ENCODE data around the gene FLRT2.

FLRT2 gene

GRCh38 chr14:85539510-85539909 is 9.6 kb downstream of the FLRT2 start:
- Histone ChIP-seq H3K9ac (ENCODE audit: low read length) (no peak overlapping the region), H3K9me3 (ENCODE audit: low read length) (no peaks in the 10 kb centered on the region), H3K4me3 (ENCODE audit: low read depth in 1 of 2, low read length in 2 of 2) (no peak overlapping the region), H3K27me3 (ENCODE audit: control insufficient read depth in 1 of 2, insufficient read depth in 2 of 2, low read length in 2 of 2) (peaks cover 0 to 2% of the 10 kb centered on the region in 2 donors), H3K4me1 (ENCODE audit: insufficient read depth, low read length) (no peaks in the 10 kb centered on the region), H3K36me3 (ENCODE audit: insufficient read depth, low read length) (no peaks in the 10 kb centered on the region), H3K27ac (ENCODE audit: low read depth, low read length) (no peak overlapping the region)

GRCh38 chr14:85542623-85543022 is 12.7 kb downstream of the FLRT2 start:
- no peak overlapping the region for H3K27ac ChIP-seq (ENCODE audit: low read depth, low read length)
- no peak overlapping the region for H3K4me3 ChIP-seq (ENCODE audit: low read depth in 1 of 2, low read length in 2 of 2)
- no peak overlapping the region for H3K9ac ChIP-seq (ENCODE audit: low read length)
- H3K27me3 ChIP-seq (ENCODE audit: control insufficient read depth in 1 of 2, insufficient read depth in 2 of 2, low read length in 2 of 2): no peaks in the 10 kb centered on the region
- H3K4me1 ChIP-seq (ENCODE audit: insufficient read depth, low read length): no peaks in the 10 kb centered on the region
- H3K9me3 ChIP-seq (ENCODE audit: low read length): no peaks in the 10 kb centered on the region
- no peaks in the 10 kb centered on the region for H3K36me3 ChIP-seq (ENCODE audit: insufficient read depth, low read length)

- Histone ChIP-seq H3K4me1 (ENCODE audit: insufficient read depth, low read length) (no peaks in the 10 kb centered on the region), H3K27me3 (ENCODE audit: control insufficient read depth in 1 of 2, insufficient read depth in 2 of 2, low read length in 2 of 2) (no peaks in the 10 kb centered on the region), H3K9ac (ENCODE audit: low read length) (no peak overlapping the region), H3K36me3 (ENCODE audit: insufficient read depth, low read length) (no peaks in the 10 kb centered on the region), H3K9me3 (ENCODE audit: low read length) (no peaks in the 10 kb centered on the region), H3K4me3 (ENCODE audit: low read depth in 1 of 2, low read length in 2 of 2) (no peak overlapping the region), H3K27ac (ENCODE audit: low read depth, low read length) (no peak overlapping the region)
Measured at GRCh38 chr14:85545738-85546137, 15.8 kb downstream of the FLRT2 start.

- Histone ChIP-seq H3K27ac (ENCODE audit: low read depth, low read length) (no peak overlapping the region), H3K4me3 (ENCODE audit: low read depth in 1 of 2, low read length in 2 of 2) (no peak overlapping the region), H3K36me3 (ENCODE audit: insufficient read depth, low read length) (no peaks in the 10 kb centered on the region), H3K9me3 (ENCODE audit: low read length) (no peaks in the 10 kb centered on the region), H3K27me3 (ENCODE audit: control insufficient read depth in 1 of 2, insufficient read depth in 2 of 2, low read length in 2 of 2) (no peaks in the 10 kb centered on the region), H3K4me1 (ENCODE audit: insufficient read depth, low read length) (no peaks in the 10 kb centered on the region), H3K9ac (ENCODE audit: low read length) (no peak overlapping the region)
Measured at GRCh38 chr14:85546390-85546789, 16.4 kb downstream of the FLRT2 start.

GRCh38 chr14:85549697-85550096 is 19.8 kb downstream of the FLRT2 start:
- no peak overlapping the region for H3K9ac ChIP-seq (ENCODE audit: low read length)
- H3K27ac ChIP-seq (ENCODE audit: low read depth, low read length): no peak overlapping the region

GRCh38 chr14:85554106-85554505 is 24.2 kb downstream of the FLRT2 start:
- no peaks in the 10 kb centered on the region for H3K4me1 ChIP-seq (ENCODE audit: insufficient read depth, low read length)
- no peaks in the 10 kb centered on the region for H3K27me3 ChIP-seq (ENCODE audit: control insufficient read depth in 1 of 2, insufficient read depth in 2 of 2, low read length in 2 of 2)
- no peak overlapping the region for H3K27ac ChIP-seq (ENCODE audit: low read depth, low read length)
- H3K4me3 ChIP-seq (ENCODE audit: low read depth in 1 of 2, low read length in 2 of 2): no peak overlapping the region
- H3K9me3 ChIP-seq (ENCODE audit: low read length): no peaks in the 10 kb centered on the region
- no peaks in the 10 kb centered on the region for H3K36me3 ChIP-seq (ENCODE audit: insufficient read depth, low read length)
- H3K9ac ChIP-seq (ENCODE audit: low read length): no peak overlapping the region

More at GRCh38 chr14:85549697-85550096, 19.8 kb downstream of the FLRT2 start:
- H3K9me3 ChIP-seq (ENCODE audit: low read length): no peaks in the 10 kb centered on the region
- no peaks in the 10 kb centered on the region for H3K36me3 ChIP-seq (ENCODE audit: insufficient read depth, low read length)
- no peak overlapping the region for H3K4me3 ChIP-seq (ENCODE audit: low read depth in 1 of 2, low read length in 2 of 2)
- H3K4me1 ChIP-seq (ENCODE audit: insufficient read depth, low read length): no peaks in the 10 kb centered on the region
- no peaks in the 10 kb centered on the region for H3K27me3 ChIP-seq (ENCODE audit: control insufficient read depth in 1 of 2, insufficient read depth in 2 of 2, low read length in 2 of 2)

- no peaks in the 10 kb centered on the region for H3K27me3 ChIP-seq (ENCODE audit: control insufficient read depth in 1 of 2, insufficient read depth in 2 of 2, low read length in 2 of 2)
- H3K4me3 ChIP-seq (ENCODE audit: low read depth in 1 of 2, low read length in 2 of 2): no peak overlapping the region
- no peak overlapping the region for H3K9ac ChIP-seq (ENCODE audit: low read length)
- H3K9me3 ChIP-seq (ENCODE audit: low read length): no peaks in the 10 kb centered on the region
- no peak overlapping the region for H3K27ac ChIP-seq (ENCODE audit: low read depth, low read length)
- no peaks in the 10 kb centered on the region for H3K36me3 ChIP-seq (ENCODE audit: insufficient read depth, low read length)
- no peaks in the 10 kb centered on the region for H3K4me1 ChIP-seq (ENCODE audit: insufficient read depth, low read length)
Measured at GRCh38 chr14:85556267-85556666, 26.3 kb downstream of the FLRT2 start.

- no peaks in the 10 kb centered on the region for H3K27me3 ChIP-seq (ENCODE audit: control insufficient read depth in 1 of 2, insufficient read depth in 2 of 2, low read length in 2 of 2)
- no peaks in the 10 kb centered on the region for H3K36me3 ChIP-seq (ENCODE audit: insufficient read depth, low read length)
- no peaks in the 10 kb centered on the region for H3K4me1 ChIP-seq (ENCODE audit: insufficient read depth, low read length)
- no peak overlapping the region for H3K27ac ChIP-seq (ENCODE audit: low read depth, low read length)
- H3K9ac ChIP-seq (ENCODE audit: low read length): no peak overlapping the region
- H3K4me3 ChIP-seq (ENCODE audit: low read depth in 1 of 2, low read length in 2 of 2): no peak overlapping the region
- H3K9me3 ChIP-seq (ENCODE audit: low read length): no peaks in the 10 kb centered on the region
Measured at GRCh38 chr14:85558505-85558904, 28.6 kb downstream of the FLRT2 start.

- no peak overlapping the region for H3K27ac ChIP-seq (ENCODE audit: low read depth, low read length)
Measured at GRCh38 chr14:85562630-85563029, 32.7 kb downstream of the FLRT2 start.

GRCh38 chr14:85564841-85565527 is 35.0 kb downstream of the FLRT2 start:
- H3K9ac ChIP-seq (ENCODE audit: low read length): no peak overlapping the region
- no peaks in the 10 kb centered on the region for H3K4me1 ChIP-seq (ENCODE audit: insufficient read depth, low read length)
- no peaks in the 10 kb centered on the region for H3K27me3 ChIP-seq (ENCODE audit: control insufficient read depth in 1 of 2, insufficient read depth in 2 of 2, low read length in 2 of 2)
- no peaks in the 10 kb centered on the region for H3K9me3 ChIP-seq (ENCODE audit: low read length)
- no peak overlapping the region for H3K27ac ChIP-seq (ENCODE audit: low read depth, low read length)
- H3K36me3 ChIP-seq (ENCODE audit: insufficient read depth, low read length): no peaks in the 10 kb centered on the region
- H3K4me3 ChIP-seq (ENCODE audit: low read depth in 1 of 2, low read length in 2 of 2): no peak overlapping the region

More at GRCh38 chr14:85562630-85563029, 32.7 kb downstream of the FLRT2 start:
- H3K4me3 ChIP-seq (ENCODE audit: low read depth in 1 of 2, low read length in 2 of 2): no peak overlapping the region
- H3K9ac ChIP-seq (ENCODE audit: low read length): no peak overlapping the region
- H3K4me1 ChIP-seq (ENCODE audit: insufficient read depth, low read length): no peaks in the 10 kb centered on the region
- no peaks in the 10 kb centered on the region for H3K27me3 ChIP-seq (ENCODE audit: control insufficient read depth in 1 of 2, insufficient read depth in 2 of 2, low read length in 2 of 2)
- H3K9me3 ChIP-seq (ENCODE audit: low read length): no peaks in the 10 kb centered on the region
- H3K36me3 ChIP-seq (ENCODE audit: insufficient read depth, low read length): no peaks in the 10 kb centered on the region

GRCh38 chr14:85565862-85566296 is 35.9 kb downstream of the FLRT2 start:
- no peaks in the 10 kb centered on the region for H3K36me3 ChIP-seq (ENCODE audit: insufficient read depth, low read length)
- no peak overlapping the region for H3K4me3 ChIP-seq (ENCODE audit: low read depth in 1 of 2, low read length in 2 of 2)
- no peak overlapping the region for H3K27ac ChIP-seq (ENCODE audit: low read depth, low read length)
- no peak overlapping the region for H3K9ac ChIP-seq (ENCODE audit: low read length)
- H3K4me1 ChIP-seq (ENCODE audit: insufficient read depth, low read length): no peaks in the 10 kb centered on the region
- H3K27me3 ChIP-seq (ENCODE audit: control insufficient read depth in 1 of 2, insufficient read depth in 2 of 2, low read length in 2 of 2): no peaks in the 10 kb centered on the region
- no peaks in the 10 kb centered on the region for H3K9me3 ChIP-seq (ENCODE audit: low read length)

GRCh38 chr14:85566603-85567002 is 36.7 kb downstream of the FLRT2 start:
- no peak overlapping the region for H3K4me3 ChIP-seq (ENCODE audit: low read depth in 1 of 2, low read length in 2 of 2)
- no peaks in the 10 kb centered on the region for H3K4me1 ChIP-seq (ENCODE audit: insufficient read depth, low read length)
- H3K9me3 ChIP-seq (ENCODE audit: low read length): no peaks in the 10 kb centered on the region
- no peak overlapping the region for H3K27ac ChIP-seq (ENCODE audit: low read depth, low read length)
- no peaks in the 10 kb centered on the region for H3K36me3 ChIP-seq (ENCODE audit: insufficient read depth, low read length)
- H3K9ac ChIP-seq (ENCODE audit: low read length): no peak overlapping the region
- H3K27me3 ChIP-seq (ENCODE audit: control insufficient read depth in 1 of 2, insufficient read depth in 2 of 2, low read length in 2 of 2): no peaks in the 10 kb centered on the region

Measured in muscle layer of colon (tissue), 2 donors.